ENCODE measurements around the gene ITPR1.

ITPR1 gene

GRCh38 chr3:4666071-4666470, 172.9 kb downstream of the ITPR1 start:
- Histone ChIP-seq H3K9ac (ENCODE audit: low read length) (no peak overlapping the region), H3K27me3 (ENCODE audit: control insufficient read depth in 1 of 2, insufficient read depth in 2 of 2, low read length in 2 of 2) (no peaks in the 10 kb centered on the region), H3K9me3 (ENCODE audit: low read length) (no peaks in the 10 kb centered on the region), H3K36me3 (ENCODE audit: insufficient read depth, low read length) (peaks cover 72% of the 10 kb centered on the region), H3K4me3 (ENCODE audit: low read depth in 1 of 2, low read length in 2 of 2) (no peak overlapping the region), H3K27ac (ENCODE audit: low read depth, low read length) (no peak overlapping the region), H3K4me1 (ENCODE audit: insufficient read depth, low read length) (no peaks in the 10 kb centered on the region)

GRCh38 chr3:4670352-4670751, 177.2 kb downstream of the ITPR1 start:
- H3K36me3 ChIP-seq (ENCODE audit: insufficient read depth, low read length) = peaks cover 72% of the 10 kb centered on the region
- H3K4me1 ChIP-seq (ENCODE audit: insufficient read depth, low read length) = no peaks in the 10 kb centered on the region
- H3K27ac ChIP-seq (ENCODE audit: low read depth, low read length) = no peak overlapping the region
- H3K4me3 ChIP-seq (ENCODE audit: low read depth in 1 of 2, low read length in 2 of 2) = no peak overlapping the region
- no peak overlapping the region for H3K9ac ChIP-seq (ENCODE audit: low read length)
- no peaks in the 10 kb centered on the region for H3K27me3 ChIP-seq (ENCODE audit: control insufficient read depth in 1 of 2, insufficient read depth in 2 of 2, low read length in 2 of 2)
- no peaks in the 10 kb centered on the region for H3K9me3 ChIP-seq (ENCODE audit: low read length)

GRCh38 chr3:4672725-4673275, 179.7 kb downstream of the ITPR1 start:
- H3K9ac ChIP-seq (ENCODE audit: low read length) = no peak overlapping the region
- no peaks in the 10 kb centered on the region for H3K4me1 ChIP-seq (ENCODE audit: insufficient read depth, low read length)
- H3K9me3 ChIP-seq (ENCODE audit: low read length) = no peaks in the 10 kb centered on the region
- no peak overlapping the region for H3K4me3 ChIP-seq (ENCODE audit: low read depth in 1 of 2, low read length in 2 of 2)
- H3K27me3 ChIP-seq (ENCODE audit: control insufficient read depth in 1 of 2, insufficient read depth in 2 of 2, low read length in 2 of 2) = no peaks in the 10 kb centered on the region
- H3K27ac ChIP-seq (ENCODE audit: low read depth, low read length) = no peak overlapping the region
- H3K36me3 ChIP-seq (ENCODE audit: insufficient read depth, low read length) = peaks cover 60% of the 10 kb centered on the region

- Histone ChIP-seq H3K4me1 (ENCODE audit: insufficient read depth, low read length) (no peaks in the 10 kb centered on the region), H3K27me3 (ENCODE audit: control insufficient read depth in 1 of 2, insufficient read depth in 2 of 2, low read length in 2 of 2) (no peaks in the 10 kb centered on the region), H3K4me3 (ENCODE audit: low read depth in 1 of 2, low read length in 2 of 2) (no peak overlapping the region), H3K9me3 (ENCODE audit: low read length) (no peaks in the 10 kb centered on the region), H3K36me3 (ENCODE audit: insufficient read depth, low read length) (peaks cover 64% of the 10 kb centered on the region), H3K9ac (ENCODE audit: low read length) (no peak overlapping the region), H3K27ac (ENCODE audit: low read depth, low read length) (no peak overlapping the region)
These were observed 181.1 kb downstream of the ITPR1 start for GRCh38 chr3:4674216-4674615.

- no peaks in the 10 kb centered on the region for H3K27me3 ChIP-seq (ENCODE audit: control insufficient read depth in 1 of 2, insufficient read depth in 2 of 2, low read length in 2 of 2)
- no peaks in the 10 kb centered on the region for H3K9me3 ChIP-seq (ENCODE audit: low read length)
- H3K27ac ChIP-seq (ENCODE audit: low read depth, low read length) = no peak overlapping the region
- H3K36me3 ChIP-seq (ENCODE audit: insufficient read depth, low read length) = peaks cover 54% of the 10 kb centered on the region
- peaks cover 7% of the 10 kb centered on the region for H3K4me1 ChIP-seq (ENCODE audit: insufficient read depth, low read length)
- H3K9ac ChIP-seq (ENCODE audit: low read length) = no peak overlapping the region
- H3K4me3 ChIP-seq (ENCODE audit: low read depth in 1 of 2, low read length in 2 of 2) = no peak overlapping the region
These were observed 182.6 kb downstream of the ITPR1 start for GRCh38 chr3:4675704-4676103.

GRCh38 chr3:4678320-4678719, 185.2 kb downstream of the ITPR1 start:
- Histone ChIP-seq H3K27me3 (ENCODE audit: control insufficient read depth in 1 of 2, insufficient read depth in 2 of 2, low read length in 2 of 2) (no peaks in the 10 kb centered on the region), H3K4me1 (ENCODE audit: insufficient read depth, low read length) (peaks cover 7% of the 10 kb centered on the region), H3K9ac (ENCODE audit: low read length) (no peak overlapping the region), H3K27ac (ENCODE audit: low read depth, low read length) (no peak overlapping the region), H3K36me3 (ENCODE audit: insufficient read depth, low read length) (peaks cover 43% of the 10 kb centered on the region), H3K9me3 (ENCODE audit: low read length) (no peaks in the 10 kb centered on the region), H3K4me3 (ENCODE audit: low read depth in 1 of 2, low read length in 2 of 2) (no peak overlapping the region)

GRCh38 chr3:4680227-4680691, 187.1 kb downstream of the ITPR1 start:
- Histone ChIP-seq H3K36me3 (ENCODE audit: insufficient read depth, low read length) (peaks cover 46% of the 10 kb centered on the region), H3K27me3 (ENCODE audit: control insufficient read depth in 1 of 2, insufficient read depth in 2 of 2, low read length in 2 of 2) (no peaks in the 10 kb centered on the region), H3K27ac (ENCODE audit: low read depth, low read length) (no peak overlapping the region), H3K9ac (ENCODE audit: low read length) (no peak overlapping the region), H3K9me3 (ENCODE audit: low read length) (no peaks in the 10 kb centered on the region), H3K4me3 (ENCODE audit: low read depth in 1 of 2, low read length in 2 of 2) (no peak overlapping the region), H3K4me1 (ENCODE audit: insufficient read depth, low read length) (peaks cover 7% of the 10 kb centered on the region)

- H3K4me3 ChIP-seq (ENCODE audit: low read depth in 1 of 2, low read length in 2 of 2) = no peak overlapping the region
- no peak overlapping the region for H3K27ac ChIP-seq (ENCODE audit: low read depth, low read length)
- H3K36me3 ChIP-seq (ENCODE audit: insufficient read depth, low read length) = peaks cover 53% of the 10 kb centered on the region
- no peak overlapping the region for H3K9ac ChIP-seq (ENCODE audit: low read length)
- peaks cover 7% of the 10 kb centered on the region for H3K4me1 ChIP-seq (ENCODE audit: insufficient read depth, low read length)
- no peaks in the 10 kb centered on the region for H3K9me3 ChIP-seq (ENCODE audit: low read length)
- no peaks in the 10 kb centered on the region for H3K27me3 ChIP-seq (ENCODE audit: control insufficient read depth in 1 of 2, insufficient read depth in 2 of 2, low read length in 2 of 2)
These were observed 187.7 kb downstream of the ITPR1 start for GRCh38 chr3:4680871-4681300.

GRCh38 chr3:4681301-4681700, 188.2 kb downstream of the ITPR1 start:
- Histone ChIP-seq H3K9me3 (ENCODE audit: low read length) (no peaks in the 10 kb centered on the region), H3K36me3 (ENCODE audit: insufficient read depth, low read length) (peaks cover 57% of the 10 kb centered on the region), H3K4me3 (ENCODE audit: low read depth in 1 of 2, low read length in 2 of 2) (no peak overlapping the region), H3K9ac (ENCODE audit: low read length) (no peak overlapping the region), H3K27ac (ENCODE audit: low read depth, low read length) (no peak overlapping the region), H3K27me3 (ENCODE audit: control insufficient read depth in 1 of 2, insufficient read depth in 2 of 2, low read length in 2 of 2) (no peaks in the 10 kb centered on the region), H3K4me1 (ENCODE audit: insufficient read depth, low read length) (peaks cover 7% of the 10 kb centered on the region)

GRCh38 chr3:4684117-4684516, 191.0 kb downstream of the ITPR1 start:
- Histone ChIP-seq H3K9me3 (ENCODE audit: low read length) (no peaks in the 10 kb centered on the region), H3K9ac (ENCODE audit: low read length) (no peak overlapping the region), H3K4me1 (ENCODE audit: insufficient read depth, low read length) (peaks cover 7% of the 10 kb centered on the region), H3K36me3 (ENCODE audit: insufficient read depth, low read length) (peaks cover 57% of the 10 kb centered on the region), H3K27me3 (ENCODE audit: control insufficient read depth in 1 of 2, insufficient read depth in 2 of 2, low read length in 2 of 2) (no peaks in the 10 kb centered on the region), H3K27ac (ENCODE audit: low read depth, low read length) (no peak overlapping the region), H3K4me3 (ENCODE audit: low read depth in 1 of 2, low read length in 2 of 2) (no peak overlapping the region)

- no peaks in the 10 kb centered on the region for H3K9me3 ChIP-seq (ENCODE audit: low read length)
- H3K4me3 ChIP-seq (ENCODE audit: low read depth in 1 of 2, low read length in 2 of 2) = no peak overlapping the region
- no peak overlapping the region for H3K9ac ChIP-seq (ENCODE audit: low read length)
- peaks cover 7% of the 10 kb centered on the region for H3K4me1 ChIP-seq (ENCODE audit: insufficient read depth, low read length)
- H3K27ac ChIP-seq (ENCODE audit: low read depth, low read length) = no peak overlapping the region
- H3K36me3 ChIP-seq (ENCODE audit: insufficient read depth, low read length) = peaks cover 59% of the 10 kb centered on the region
- H3K27me3 ChIP-seq (ENCODE audit: control insufficient read depth in 1 of 2, insufficient read depth in 2 of 2, low read length in 2 of 2) = no peaks in the 10 kb centered on the region
These were observed 191.8 kb downstream of the ITPR1 start for GRCh38 chr3:4684976-4685375.

GRCh38 chr3:4685673-4686345, 192.7 kb downstream of the ITPR1 start:
- H3K27me3 ChIP-seq (ENCODE audit: control insufficient read depth in 1 of 2, insufficient read depth in 2 of 2, low read length in 2 of 2) = no peaks in the 10 kb centered on the region
- no peak overlapping the region for H3K9ac ChIP-seq (ENCODE audit: low read length)
- H3K27ac ChIP-seq (ENCODE audit: low read depth, low read length) = no peak overlapping the region
- H3K9me3 ChIP-seq (ENCODE audit: low read length) = no peaks in the 10 kb centered on the region
- H3K4me1 ChIP-seq (ENCODE audit: insufficient read depth, low read length) = no peaks in the 10 kb centered on the region
- H3K36me3 ChIP-seq (ENCODE audit: insufficient read depth, low read length) = peaks cover 64% of the 10 kb centered on the region
- no peak overlapping the region for H3K4me3 ChIP-seq (ENCODE audit: low read depth in 1 of 2, low read length in 2 of 2)
